NCI-H82 treated with DMSO at 0.1 percent for 48 hours (cell line): Measurements from ENCODE around the gene PDPK1.
"Not testable (repeated sequence)": the region's sequence is repeated elsewhere in the genome, so short reads cannot be mapped to it uniquely, and the experiment has no call there.

Experiments used
- DNase-seq: peaks from one replicate; lab custom pipeline; 2025; ENCODE audit not compliant: unreplicated experiment; lab: John Stamatoyannopoulos, UW

The PDPK1 gene

DNA sequence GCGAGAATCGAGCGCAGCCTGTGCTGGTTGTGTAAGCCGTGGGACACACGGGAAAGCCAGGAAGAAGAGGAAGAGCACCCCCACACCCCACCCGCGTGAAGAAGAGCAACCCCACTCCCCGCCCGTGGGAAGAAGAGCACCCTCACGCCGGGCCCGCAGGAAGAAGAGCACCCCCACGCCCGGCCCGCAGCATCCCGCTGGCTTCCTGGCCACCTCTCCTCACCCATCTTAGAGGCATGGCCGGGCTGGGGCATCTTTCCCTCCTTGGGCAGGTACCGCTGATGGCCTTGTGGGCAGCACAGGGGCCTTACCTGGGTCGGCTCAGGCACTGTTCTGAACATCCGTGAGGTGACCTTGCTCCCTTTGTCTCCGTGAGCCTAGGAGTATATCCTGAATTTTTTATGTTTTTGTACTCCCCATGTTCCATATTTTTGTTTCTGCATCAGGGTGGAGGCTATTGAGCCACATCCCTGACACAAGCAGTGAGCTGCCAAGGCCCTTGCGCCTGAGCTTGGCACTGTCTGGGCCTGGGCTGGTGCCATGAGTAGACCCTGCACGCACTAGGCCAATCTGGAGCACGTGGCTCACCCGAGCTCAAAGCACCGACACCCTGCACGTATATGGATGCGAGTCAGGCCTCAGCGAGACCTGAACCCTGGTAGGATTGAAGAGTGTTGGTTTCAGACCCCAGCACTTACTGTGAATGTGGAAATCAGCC, 73.1 kb downstream of the PDPK1 start:
- DNase-seq: no peak

DNA sequence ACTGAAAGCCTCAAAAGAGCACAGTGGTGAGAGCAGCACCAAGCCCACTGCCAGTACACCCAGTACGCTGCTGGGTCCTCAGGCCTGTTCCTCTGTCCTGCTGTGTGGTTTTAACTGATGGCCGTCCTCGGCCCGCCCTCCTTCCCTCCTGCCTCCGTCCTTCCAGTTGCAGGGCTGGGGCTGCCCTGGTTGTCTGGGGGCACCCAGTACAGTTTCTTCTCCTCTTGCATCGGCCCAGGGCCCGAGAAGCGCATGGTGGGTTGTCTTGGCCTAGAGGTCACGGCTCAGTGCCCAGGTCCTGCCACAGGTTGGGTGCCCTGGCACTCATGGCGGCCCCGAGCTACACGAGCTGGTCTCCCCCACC, 73.7 kb downstream of the PDPK1 start:
- no peak for DNase-seq

DNA sequence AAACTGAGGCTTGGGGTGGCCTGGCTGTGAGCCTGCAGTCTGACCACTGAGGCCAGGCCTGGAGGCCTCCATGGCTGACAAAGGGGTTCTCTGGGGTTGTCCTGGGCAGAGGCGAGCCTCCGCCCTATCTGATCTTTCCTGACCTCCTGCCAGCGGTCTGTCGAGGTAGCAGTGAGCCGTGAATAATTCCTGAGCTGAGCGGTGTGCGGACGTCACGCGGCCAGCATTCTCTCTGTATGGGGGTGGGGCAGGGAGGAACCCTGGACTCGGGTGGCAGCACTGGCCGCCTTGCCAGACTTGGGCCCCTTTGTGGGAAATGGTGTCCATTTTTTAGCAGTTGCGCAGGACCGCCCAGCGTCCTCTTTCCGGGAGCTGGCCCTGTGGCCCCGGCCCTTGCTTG, 74.1 kb downstream of the PDPK1 start:
- not testable (repeated sequence) for DNase-seq

DNA sequence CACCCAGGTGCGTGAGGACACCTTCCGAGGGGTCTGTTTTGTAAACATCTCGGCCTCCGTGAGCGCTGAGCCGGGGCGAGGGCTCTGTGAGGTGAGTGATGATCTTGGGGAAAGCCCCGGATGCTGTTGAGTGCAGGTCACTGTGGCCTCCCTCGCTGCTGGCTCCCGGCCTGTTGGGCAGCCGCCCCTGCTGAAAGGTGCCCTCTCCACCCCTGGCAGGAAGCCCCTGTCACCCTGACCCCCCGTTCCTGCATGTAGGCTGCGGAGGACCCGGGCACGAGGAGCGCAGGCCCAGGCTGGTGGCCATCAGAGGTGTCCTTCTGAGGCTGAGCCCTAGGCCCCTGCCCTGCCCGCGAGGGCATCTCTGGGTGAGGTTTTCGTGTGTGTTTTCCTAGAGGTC, 75.4 kb downstream of the PDPK1 start:
- not testable (repeated sequence) for DNase-seq

DNA sequence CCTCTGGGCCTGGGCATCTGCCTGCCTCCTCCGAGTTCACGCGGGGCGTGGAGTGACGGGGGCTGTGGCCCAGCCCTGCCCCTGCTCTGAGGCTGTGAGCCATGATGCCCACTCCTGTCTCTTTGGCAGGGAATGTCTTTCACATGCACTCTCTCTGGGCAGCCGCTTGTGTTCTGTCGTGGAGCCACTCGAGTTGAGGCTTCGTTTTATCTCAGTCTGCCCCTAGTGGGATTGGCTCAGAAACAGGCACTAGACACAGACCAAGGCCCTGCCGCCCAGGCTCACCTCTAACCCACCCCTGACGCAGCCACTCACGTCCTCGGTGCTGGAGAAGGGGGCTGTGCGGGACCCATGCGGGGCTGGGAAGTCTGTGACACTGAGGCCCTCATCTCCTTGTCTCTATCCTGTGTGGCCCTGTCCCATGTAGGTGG, 77.0 kb downstream of the PDPK1 start:
- no peak for DNase-seq

DNA sequence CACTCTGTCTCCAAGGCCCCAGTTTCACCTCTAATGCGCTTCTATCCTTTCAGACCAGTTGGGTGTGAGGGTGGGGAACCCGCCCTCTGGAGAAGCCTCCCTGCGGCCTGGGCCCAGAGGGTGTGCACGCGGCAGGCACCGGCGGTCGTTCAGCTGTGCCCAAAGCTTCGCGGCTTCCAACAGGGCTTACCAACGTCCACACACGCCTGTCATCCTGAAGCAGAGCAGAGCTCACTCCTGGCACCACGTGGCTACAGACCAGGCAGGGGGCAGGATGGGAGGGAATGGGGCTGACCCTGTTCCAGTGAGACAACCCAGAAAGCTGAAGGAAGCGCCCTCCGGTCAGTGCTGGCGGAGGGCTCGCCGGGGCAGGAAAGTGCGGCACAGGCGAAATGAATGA, 81.1 kb downstream of the PDPK1 start:
- not testable (repeated sequence) for DNase-seq

DNA sequence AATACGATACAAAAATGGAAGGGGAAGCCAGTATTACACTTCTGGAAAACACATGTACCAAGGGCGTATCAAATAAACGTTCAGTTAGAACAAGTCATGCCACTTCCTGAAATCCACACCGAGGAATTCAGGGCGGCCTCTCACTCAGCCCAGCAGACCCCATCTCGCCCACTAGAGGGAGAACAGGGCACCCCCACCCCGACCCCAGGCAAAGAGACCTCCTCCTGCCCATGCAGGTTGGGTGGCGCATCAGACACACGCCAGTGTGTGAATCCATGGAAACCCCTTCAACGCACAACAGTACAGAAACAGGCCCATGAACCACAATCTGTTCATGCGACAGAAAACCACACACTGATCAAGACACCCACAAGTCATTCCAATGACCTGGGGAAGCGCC, 81.8 kb downstream of the PDPK1 start:
- not testable (repeated sequence) for DNase-seq

DNA sequence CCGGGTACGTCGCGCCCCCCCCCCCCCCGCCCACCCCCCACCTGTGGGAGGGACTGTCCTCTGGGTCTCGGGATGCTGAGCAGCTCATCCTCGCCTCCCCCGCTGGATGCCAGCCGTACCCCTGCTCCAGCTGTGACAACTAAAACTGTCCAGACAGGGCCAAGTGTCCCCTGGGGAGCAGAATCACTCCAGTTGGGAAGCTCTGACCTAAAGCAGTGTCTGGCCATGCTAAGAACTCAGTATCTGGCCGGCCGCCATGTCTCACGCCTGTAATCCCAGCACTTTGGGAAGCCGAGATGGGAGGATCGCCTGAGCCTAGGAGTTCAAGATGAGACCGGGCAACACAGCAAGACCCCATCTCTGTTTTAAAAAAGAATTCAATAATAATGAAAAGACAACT, 83.0 kb downstream of the PDPK1 start:
- DNase-seq: not testable (repeated sequence)

DNA sequence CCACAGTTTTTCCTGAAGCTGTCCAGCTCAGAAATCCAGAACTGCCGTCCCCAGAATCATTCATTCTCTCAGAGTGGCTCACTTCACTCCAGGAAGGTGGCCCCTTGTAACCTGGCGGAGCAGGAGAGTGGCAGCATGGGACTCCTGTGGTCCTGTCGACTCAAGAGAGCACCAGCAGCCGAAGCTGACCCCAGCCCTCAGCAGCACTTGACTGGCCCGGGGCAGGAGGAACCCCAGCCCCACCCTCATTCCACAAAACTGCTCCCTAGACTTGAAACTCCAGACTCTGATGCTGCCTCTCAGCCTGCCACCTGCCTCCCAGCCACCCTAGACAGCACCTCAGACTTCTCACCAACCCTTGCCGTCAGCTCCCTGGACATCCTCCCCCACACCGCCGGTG, 83.6 kb downstream of the PDPK1 start:
- DNase-seq: not testable (repeated sequence)

DNA sequence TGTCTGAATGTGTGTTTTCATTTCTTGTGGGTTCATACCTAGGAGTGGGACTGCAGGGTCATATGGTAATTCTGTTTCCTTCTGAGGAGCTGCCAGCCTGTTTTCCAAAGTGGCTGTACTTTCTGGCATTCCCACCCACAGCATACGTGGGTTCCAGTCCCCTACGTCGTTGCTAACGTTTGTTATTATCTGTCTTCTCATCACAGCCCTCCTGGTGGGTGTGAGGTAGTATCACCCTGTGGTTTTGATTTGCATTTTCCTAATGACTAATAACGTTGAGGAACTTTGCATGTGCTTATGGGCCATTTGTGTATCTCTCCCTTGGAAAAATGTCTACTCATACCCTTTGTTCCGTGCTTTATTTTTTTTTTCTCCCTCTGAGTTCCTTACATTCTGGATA, 89.3 kb downstream of the PDPK1 start:
- not testable (repeated sequence) for DNase-seq

DNA sequence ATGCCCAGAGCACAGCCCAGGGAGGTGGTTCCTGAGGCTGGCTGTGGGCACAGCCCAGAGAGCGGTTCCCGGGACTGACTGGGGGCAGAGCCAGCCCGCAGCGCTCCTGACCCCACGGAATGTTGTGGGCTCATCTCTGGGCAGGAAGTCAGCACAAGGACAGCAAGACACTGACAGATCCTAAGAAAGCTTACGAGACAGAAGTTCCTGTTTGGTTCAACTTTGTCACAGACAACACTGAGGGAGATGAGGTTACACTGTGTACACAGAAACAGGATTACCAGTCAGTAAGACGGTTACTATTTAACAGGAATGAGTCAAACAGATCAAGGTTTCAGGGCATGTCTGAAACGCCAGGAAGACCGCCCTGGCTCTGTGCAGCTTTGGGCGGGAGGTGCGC, 93.4 kb downstream of the PDPK1 start:
- DNase-seq: not testable (repeated sequence)

DNA sequence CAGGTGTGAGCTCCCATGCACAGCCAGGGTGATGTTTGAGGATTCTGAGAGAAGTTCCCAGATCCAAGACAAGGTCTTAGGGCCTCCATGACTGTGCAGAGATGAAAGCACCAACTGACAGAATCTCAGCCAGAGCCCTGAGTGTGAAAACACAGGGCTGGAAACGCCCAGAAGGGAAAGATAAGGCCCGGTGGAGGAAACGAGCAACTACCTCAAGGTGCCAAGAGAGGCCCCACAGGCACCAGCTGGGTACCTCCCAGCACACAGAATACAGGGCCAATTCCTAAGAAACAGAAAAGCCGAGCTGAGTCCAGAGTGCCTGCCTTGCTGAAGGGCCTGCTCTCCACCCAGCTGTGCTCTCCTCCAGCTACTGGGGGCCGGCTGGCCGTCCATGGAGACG, 94.5 kb downstream of the PDPK1 start:
- DNase-seq: not testable (repeated sequence)

DNA sequence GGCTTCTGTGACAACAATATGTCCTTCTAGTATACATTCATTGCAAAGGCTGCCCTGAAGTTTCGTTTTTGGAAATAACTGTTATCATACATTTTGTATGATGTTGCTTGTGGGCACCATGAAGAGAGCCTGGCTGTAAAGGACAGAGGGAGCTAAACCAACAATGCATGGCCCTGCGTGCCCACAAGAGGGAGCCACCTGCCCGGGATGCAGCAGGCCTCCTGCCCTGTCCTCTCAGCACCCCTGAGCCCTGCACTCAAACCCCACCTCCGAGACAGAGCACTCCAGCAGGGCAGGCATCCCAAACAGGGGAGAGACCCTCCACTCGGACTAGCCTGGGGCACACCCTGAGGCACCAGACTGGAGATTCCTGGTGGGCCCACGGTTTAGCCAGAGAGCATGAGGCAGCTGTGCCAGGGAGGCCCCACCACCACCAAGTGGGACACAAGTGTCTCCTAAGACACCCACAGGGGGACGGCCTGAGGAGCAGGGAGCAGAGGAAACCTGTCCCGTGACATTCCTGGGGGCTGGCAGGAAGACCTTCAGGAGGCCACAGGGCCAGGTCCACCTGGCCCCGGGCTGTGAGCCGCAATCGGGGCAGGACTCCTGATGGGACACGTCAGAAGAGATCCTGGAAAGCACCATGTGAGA, 101.4 kb downstream of the PDPK1 start:
- DNase-seq: not testable (repeated sequence)

DNA sequence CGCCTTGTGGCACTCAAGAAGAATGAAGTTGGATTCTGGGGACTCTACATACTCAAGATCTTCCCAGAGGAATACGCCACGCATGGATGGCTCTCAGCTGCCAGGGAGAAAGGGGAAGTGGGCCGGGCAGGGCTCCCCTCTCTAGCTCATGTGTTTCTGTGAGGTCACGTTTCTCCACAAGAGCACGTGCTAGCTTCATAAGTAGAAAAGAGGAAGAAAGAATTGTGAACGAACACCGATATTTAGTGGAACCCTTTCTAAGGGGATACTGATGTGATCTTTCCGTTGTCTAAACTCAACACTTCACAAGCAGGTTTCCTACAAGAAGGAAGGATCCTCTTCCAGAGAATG, 101.9 kb downstream of the PDPK1 start:
- not testable (repeated sequence) for DNase-seq

DNA sequence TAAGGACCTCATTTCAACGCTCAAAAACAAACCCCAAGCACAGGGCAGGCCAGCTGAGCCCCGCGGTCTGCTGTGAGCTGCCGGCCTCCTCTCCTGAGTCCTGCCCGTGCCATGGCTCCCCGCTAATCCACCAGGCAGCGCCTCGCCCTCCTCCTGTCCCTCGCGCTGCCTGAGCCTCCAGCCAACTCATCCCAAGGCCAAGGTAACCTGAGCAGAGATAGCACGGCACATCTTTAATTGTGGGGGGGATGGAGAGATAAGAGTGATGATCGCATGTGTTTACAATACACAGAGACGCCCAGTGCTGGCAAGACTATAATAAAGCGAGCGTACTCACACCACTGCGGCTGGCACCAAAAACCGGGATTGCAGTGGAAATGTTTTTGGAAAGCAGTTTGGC, 104.7 kb downstream of the PDPK1 start:
- not testable (repeated sequence) for DNase-seq

DNA sequence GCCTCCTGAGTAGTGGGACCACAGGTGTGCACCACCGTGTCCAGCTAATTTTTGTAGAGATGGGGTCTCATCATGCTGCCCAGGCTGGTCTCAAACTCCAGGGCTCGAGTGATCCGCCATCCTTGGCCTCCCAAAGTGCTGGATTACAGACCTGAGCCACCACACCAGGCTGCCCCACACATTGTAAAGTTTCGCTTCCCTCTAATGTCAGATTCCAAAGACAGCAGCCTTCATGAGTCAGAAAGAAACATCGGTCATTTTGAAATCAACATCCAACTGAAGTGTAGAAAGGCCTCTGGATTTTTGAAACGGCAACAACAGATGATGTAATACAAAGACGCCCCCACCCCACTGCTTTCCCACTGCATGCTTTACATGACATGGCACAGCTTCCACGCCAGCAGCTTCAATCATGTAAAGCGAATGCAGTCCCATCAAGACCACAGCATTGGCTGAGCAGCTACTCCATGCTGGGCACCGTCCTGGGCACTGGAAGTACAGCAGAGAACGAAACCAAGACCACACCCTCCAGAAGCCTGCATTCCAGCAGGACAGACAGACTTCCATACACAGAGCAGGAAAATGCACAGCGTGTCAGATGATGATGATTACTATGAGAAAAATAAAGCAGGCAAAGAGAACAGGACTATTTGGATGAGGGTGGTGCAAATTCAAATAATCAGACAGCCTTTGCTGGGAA, 107.1 kb downstream of the PDPK1 start:
- not testable (repeated sequence) for DNase-seq

DNA sequence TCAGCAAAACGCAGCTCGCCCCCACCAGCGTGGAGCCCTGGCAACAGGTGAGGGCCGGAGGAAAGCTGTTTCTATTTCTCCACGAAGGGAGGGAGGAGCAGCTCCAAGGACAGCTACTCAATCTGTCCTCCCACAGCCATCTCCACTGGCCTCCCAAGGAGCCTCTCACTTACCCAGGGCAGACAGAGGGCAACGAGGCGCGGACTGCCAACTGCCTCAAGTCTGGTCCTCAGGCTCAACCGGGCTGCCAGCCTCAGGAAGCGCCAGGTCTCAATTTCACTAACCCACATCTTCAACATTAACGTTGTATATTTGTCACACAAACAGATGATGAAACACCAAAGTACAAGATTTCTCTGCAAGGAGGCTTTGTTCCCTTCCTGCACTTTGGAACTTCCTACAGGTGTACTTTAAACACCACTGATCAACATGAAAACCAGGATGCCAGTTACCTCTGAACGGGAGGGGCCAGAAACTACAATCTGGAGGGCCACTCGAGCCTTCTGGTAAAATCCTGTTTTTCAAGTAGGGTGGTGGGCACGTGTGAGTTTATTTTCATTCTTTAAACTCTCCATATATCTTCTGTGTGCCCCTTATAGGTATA, 113.5 kb downstream of the PDPK1 start:
- not testable (repeated sequence) for DNase-seq
